Right lobe of liver (tissue), 6 donors: ENCODE data around the gene TEX22. TPM values are rescaled to one million over a fixed set of nuclear protein-coding genes. Genes with fewer than 3 reads are reported as not detected.

ENCODE experiments used
- ATAC-seq, 4 donors: fragments of 200-7000 bp; cut with Tn5 transposase; one replicate each; pipeline ENCODE4 v1.9.1; 2020; ENCODE audit warnings: mild to moderate bottlenecking in 4 of 4, moderate library complexity in 4 of 4
- DNase-seq, 3 donors: peaks; one replicate each; pipeline ENCODE4 v3.0.0-alpha.2; 2020
- H3K27ac ChIP-seq, 3 donors: fragments of 200-600 bp; one replicate each; pipeline ENCODE4 v1.8.0; 2022
- H3K27me3 ChIP-seq, 2 donors: fragments of 200-600 bp; one replicate each; pipeline ENCODE4 v1.8.0; 2022
- H3K36me3 ChIP-seq, 4 donors: fragments of 200-600 bp; sonication (generic) in 1 of 4; one replicate each; pipeline versions ENCODE4 v1.5.1 to v1.8.0; 2017 to 2022; ENCODE audit warnings: control low read depth in 1 of 4
- H3K4me1 ChIP-seq, 4 donors: fragments of 200-600 bp; sonication (generic) in 1 of 4; one replicate each; pipeline versions ENCODE4 v1.5.1 to v1.8.0; 2017 to 2022; ENCODE audit warnings: control low read depth in 1 of 4
- H3K4me3 ChIP-seq, 3 donors: fragments of 200-600 bp; one replicate each; pipeline ENCODE4 v1.8.0; 2022
- H3K9me3 ChIP-seq, 4 donors: fragments of 200-600 bp; sonication (generic) in 1 of 4; one replicate each; pipeline versions ENCODE4 v1.5.1 to v1.8.0; 2017 to 2022; ENCODE audit warnings: control low read depth in 1 of 4
- CTCF ChIP-seq, 4 donors: fragments of 200-600 bp in 3 of 4; fragments of 450-650 bp in 1 of 4; IDR thresholded peaks; one replicate each; pipeline versions ENCODE4 v1.5.1 to v1.8.0; 2016 to 2022; ENCODE audit warnings: antibody characterized with exemption in 4 of 4, mild to moderate bottlenecking in 2 of 4
- POLR2A ChIP-seq: fragments of 450-650 bp; IDR thresholded peaks from one replicate; pipeline ENCODE4 v1.6.1; 2017; ENCODE audit warnings: antibody characterized with exemption, mild to moderate bottlenecking
- WGBS: methylation state at CpG from one replicate; pipeline ENCODE4 v1.1.6; 2018; ENCODE audit warnings: low coverage, low lambda C conversion rate; ENCODE audit not compliant: insufficient coverage; ENCODE audit errors: missing lambda C conversion rate; 5-methylcytosine and 5-hydroxymethylcytosine counted together
- intact Hi-C, 2 donors: fragments of 100-400 bp; cut with DNase I; formaldehyde crosslinking; loops; one replicate each; pipeline versions ENCODE4 v1.11.2 to v1.14.1; 2022
- total RNA-seq, 6 experiments: library from RNA; depleted of rRNA in 2 of 6; stranded (reverse); fragments of >200 nt in 2 of 6; fragmentation: NEBNext Ultra II Directional in 3 of 6; extraction: Animal tissue kit (Norgen Biotek cat#: 25700) in 3 of 6; gene quantifications; one replicate each; pipeline versions ENCODE4 v1.1.0 to v1.2.4, GENCODE V29; 2016 to 2023
- donor health status: DM: no; HTN: yes; CAD: no.
- donor health status: DM: no; HTN: no; CAD: no.
- donor health status: DM: no; HTN: no; CAD: no.
- donor health status: DM: no; HTN: yes; CAD: no.
- donor health status: DM: no; HTN: yes; CAD: no.

Gene TEX22
- total RNA-seq, 6 experiments from 2014 or later, result 0.07 to 0.44 (median 0.35) TPM; not detected in 3

- 67% methylated on average over 4 of the region's 25 CpGs for WGBS
- Histone ChIP-seq H3K9me3 (no peaks in the 10 kb centered on the region), H3K4me1 (no peaks in the 10 kb centered on the region), H3K4me3 (no peak overlapping the region), H3K27ac (no peak overlapping the region), H3K36me3 (no peaks in the 10 kb centered on the region), H3K27me3 (no peaks in the 10 kb centered on the region)
- DNase-seq (peak in 2 of 3 donors; percentile 30 to 53), ATAC-seq (peak; percentile 7 to 40 (median 18))
- intact Hi-C loops, result no loop called here
- TF ChIP-seq POLR2A, result no peak
- TF ChIP-seq CTCF (IDR thresholded peaks at IDR 0.05), result no peak
Observed at GRCh38 chr14:105388110-105388951, 10.0 kb upstream of the TEX22 start.

GRCh38 chr14:105388976-105389375, 9.4 kb upstream of the TEX22 start:
- WGBS, result no CpG with 5 or more reads among the region's 16 CpGs
- H3K9me3 ChIP-seq, result no peaks in the 10 kb centered on the region
- DNase-seq, result peak in 2 of 3 donors; percentile 18 to 53
- TF ChIP-seq CTCF (IDR thresholded peaks at IDR 0.05) (no peak), POLR2A (no peak)
- no peak overlapping the region for H3K4me3 ChIP-seq
- H3K27me3 ChIP-seq, result no peaks in the 10 kb centered on the region
- intact Hi-C loops, result no loop called here
- no peaks in the 10 kb centered on the region for H3K36me3 ChIP-seq
- no peak overlapping the region for H3K27ac ChIP-seq
- ATAC-seq, result no peak
- H3K4me1 ChIP-seq, result no peaks in the 10 kb centered on the region

GRCh38 chr14:105389534-105389933, 8.8 kb upstream of the TEX22 start:
- H3K9me3 ChIP-seq, result no peaks in the 10 kb centered on the region
- no peak overlapping the region for H3K27ac ChIP-seq
- no peaks in the 10 kb centered on the region for H3K4me1 ChIP-seq
- TF ChIP-seq POLR2A, result no peak
- TF ChIP-seq CTCF (IDR thresholded peaks at IDR 0.05), result no peak
- DNase-seq (peak in 2 of 3 donors; percentile 27 to 45), ATAC-seq (peak in 2 of 4 donors; percentile 5 to 8)
- intact Hi-C loops, result no loop called here
- no peaks in the 10 kb centered on the region for H3K27me3 ChIP-seq
- H3K36me3 ChIP-seq, result no peaks in the 10 kb centered on the region
- no CpG with 5 or more reads among the region's 12 CpGs for WGBS
- H3K4me3 ChIP-seq, result no peak overlapping the region

- Histone ChIP-seq H3K27me3 (no peaks in the 10 kb centered on the region), H3K9me3 (no peaks in the 10 kb centered on the region), H3K4me1 (no peaks in the 10 kb centered on the region), H3K27ac (no peak overlapping the region), H3K36me3 (no peaks in the 10 kb centered on the region), H3K4me3 (no peak overlapping the region)
- 70% methylated on average over 7 of the region's 27 CpGs for WGBS
- DNase-seq (peak in 2 of 3 donors; percentile 30 to 54), ATAC-seq (peak; percentile 19 to 47 (median 30))
- intact Hi-C loops, result no loop called here
- TF ChIP-seq POLR2A (no peak), CTCF (IDR thresholded peaks at IDR 0.05) (no peak)
Observed at GRCh38 chr14:105389976-105390848, 8.1 kb upstream of the TEX22 start.
